Measurements from ENCODE around the gene CD86. TPM values are rescaled to one million over a fixed set of nuclear protein-coding genes. Genes with fewer than 3 reads are reported as not detected.

CD86 gene
- total and polyA plus RNA-seq, 2 of the 8 experiments (the other 6 are each of a cell fraction or from before 2014, with no cell fraction given) = 0.12 to 0.30 TPM

GRCh38 chr3:122082357-122082756 is 27.2 kb downstream of the CD86 start:
- CTCF ChIA-PET (ENCODE audit: partially characterized antibody) = interaction anchor here (1.5 kb wide), 1 partner anchor 20 kb away, joined by 7 read pairs; no protein-coding TSS in a partner anchor
- Histone ChIP-seq H3K56ac (replicated peaks; ENCODE audit: insufficient read length, low read depth, low read length) (no peak overlapping the region), H4K91ac (replicated peaks; ENCODE audit: insufficient read length, low read length) (no peak overlapping the region), H2BK5ac (ENCODE audit: low read depth, low read length) (no peak overlapping the region), H2AK5ac (ENCODE audit: low read depth, low read length) (no peak overlapping the region), H3K14ac (ENCODE audit: insufficient read length) (no peak overlapping the region), H3K4me2 (ENCODE audit: insufficient read depth in 1 of 2, low read depth in 2 of 2, low read length in 2 of 2) (no peak overlapping the region), H2AFZ (ENCODE audit: low read length) (no peak overlapping the region), H4K8ac (ENCODE audit: extremely low read depth, insufficient read depth, low read length) (no peak overlapping the region), H2BK12ac (ENCODE audit: low read depth, low read length) (no peak overlapping the region), H3K23me2 (ENCODE audit: low read depth, low read length) (no peaks in the 10 kb centered on the region), H3K79me1 (ENCODE audit: low read depth, low read length) (no peaks in the 10 kb centered on the region), H3K4me1 (replicated peaks in 1 of 4; ENCODE audit: control insufficient read depth in 3 of 4, insufficient read depth in 4 of 4, low read length in 3 of 4) (peaks cover 0 to 4% (median 0%) of the 10 kb centered on the region in 4 experiments; a peak in 2 of 7 replicates), H3K9me3 (ENCODE audit: insufficient read depth in 2 of 2, low read depth in 1 of 2, low read length in 1 of 2) (no peaks in the 10 kb centered on the region), H3K79me2 (ENCODE audit: control insufficient read depth in 1 of 2, insufficient read depth in 2 of 2, low read length in 2 of 2) (no peaks in the 10 kb centered on the region), H4K5ac (ENCODE audit: insufficient read length, low read depth, low read length) (no peak overlapping the region), H3K18ac (ENCODE audit: extremely low read depth, low read length) (no peak overlapping the region), H2BK15ac (ENCODE audit: low read length) (no peak overlapping the region), H3K4me3 (ENCODE audit: extremely low read depth in 1 of 4, insufficient read depth in 2 of 4, low read depth in 3 of 4, low read length in 4 of 4) (no peak overlapping the region), H3K27me3 (replicated peaks in 1 of 4; ENCODE audit: control insufficient read depth in 3 of 4, extremely low read depth in 1 of 4, insufficient read depth in 3 of 4, low read length in 3 of 4) (no peaks in the 10 kb centered on the region), H2BK120ac (replicated peaks; ENCODE audit: low read depth, low read length) (no peak overlapping the region), H3K36me3 (ENCODE audit: control insufficient read depth in 2 of 4, insufficient read depth in 4 of 4, low read length in 3 of 4) (no peaks in the 10 kb centered on the region), H3K27ac (ENCODE audit: low read depth, low read length) (no peak overlapping the region), H2BK20ac (ENCODE audit: low read length) (no peak overlapping the region), H3K4ac (replicated peaks; ENCODE audit: insufficient read length, low read depth, low read length) (no peak overlapping the region), H4K20me1 (replicated peaks in 1 of 2; ENCODE audit: control insufficient read depth in 1 of 2, insufficient read depth in 2 of 2, low read length in 2 of 2) (no peaks in the 10 kb centered on the region), H3K23ac (ENCODE audit: insufficient read length) (no peak overlapping the region), H3K9ac (replicated peaks in 1 of 4; ENCODE audit: extremely low read depth in 1 of 4, low read depth in 3 of 4, low read length in 3 of 4) (no peak overlapping the region)
- 88% methylated on average over 3 of the region's 3 CpGs; no CpG with 5 or more reads in 1 of the 2 experiments for WGBS, 2 experiments (ENCODE audit: extremely low coverage in 1 of 2, insufficient coverage in 1 of 2, insufficient read length in 1 of 2, insufficient replicate concordance in 2 of 2, low coverage in 1 of 2, low lambda C conversion rate in 2 of 2, missing lambda C conversion rate in 1 of 2)
- FAIRE-seq (no peak), DNase-seq (ENCODE audit: low read depth in 1 of 2, low spot score in 2 of 2) (no peak)
- POLR2A ChIA-PET (ENCODE audit: partially characterized antibody) = interaction anchor here (1.0 kb wide), 1 partner anchor 16 kb away, joined by 3 read pairs; no protein-coding TSS in a partner anchor
- TF ChIP-seq E2F6 (IDR thresholded peaks at IDR 0.05) (no peak), EZH2 (IDR thresholded peaks at IDR 0.05; ENCODE audit: low read depth, low read length, severe bottlenecking) (no peak), SUZ12 (IDR thresholded peaks at IDR 0.05; ENCODE audit: low read length) (no peak), RAD21 (IDR thresholded peaks at IDR 0.05 in 1 of 2, conservative IDR thresholded peaks at IDR 0.05 in 1 of 2; ENCODE audit: low read depth in 2 of 2, low read length in 2 of 2) (no peak), CTBP2 (IDR thresholded peaks at IDR 0.05; ENCODE audit: borderline replicate concordance, insufficient read depth, insufficient read length, low read length) (no peak)
